ENCODE results near the gene ARL2. TPM values are rescaled to one million over a fixed set of nuclear protein-coding genes. Genes with fewer than 3 reads are reported as not detected.

Gene ARL2
- total RNA-seq, 1 experiment from 2014 or later: 171 TPM

DNA sequence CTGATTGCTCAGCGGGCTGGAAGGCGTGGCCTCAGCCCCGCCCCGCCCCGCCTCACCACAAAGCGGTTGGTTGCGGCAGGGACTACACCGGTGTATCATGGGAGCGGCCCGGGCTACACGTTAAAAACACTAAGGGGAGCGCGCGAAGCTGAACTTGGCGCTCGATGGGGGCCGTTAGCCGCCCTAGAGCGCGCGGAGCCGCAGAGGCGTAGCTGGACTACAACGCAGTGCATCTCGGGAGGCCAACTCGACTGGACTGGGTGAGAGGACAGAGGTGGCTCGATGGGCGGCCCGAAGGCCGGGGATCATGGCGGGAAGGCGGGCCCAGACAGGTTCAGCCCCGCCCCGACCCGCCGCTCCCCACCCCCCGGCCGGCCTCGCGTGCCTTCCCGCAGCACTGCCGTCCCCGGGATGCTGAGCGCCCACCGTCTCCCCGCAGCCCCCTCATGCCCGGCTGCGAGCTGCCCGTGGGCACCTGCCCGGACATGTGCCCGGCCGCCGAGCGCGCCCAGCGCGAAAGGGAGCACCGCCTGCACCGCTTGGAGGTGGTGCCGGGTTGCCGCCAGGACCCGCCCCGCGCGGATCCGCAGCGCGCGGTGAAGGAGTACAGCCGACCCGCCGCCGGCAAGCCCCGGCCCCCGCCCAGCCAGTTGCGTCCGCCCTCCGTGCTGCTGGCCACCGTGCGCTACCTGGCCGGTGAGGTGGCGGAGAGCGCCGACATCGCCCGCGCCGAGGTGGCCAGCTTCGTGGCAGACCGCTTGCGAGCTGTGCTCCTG is 27.1 kb downstream of the ARL2 start, which contains the start of gene SAC3D1 (continued):
- TF ChIP-seq OVOL2 (CRISPR knock-in tag; IDR thresholded peaks at IDR 0.05; ENCODE audit: borderline replicate concordance) (no peak), NR2C2 (CRISPR knock-in tag; IDR thresholded peaks at IDR 0.05) (no peak), IRF2 (CRISPR knock-in tag; IDR thresholded peaks at IDR 0.05; ENCODE audit: borderline replicate concordance, low read depth) (no peak), JAZF1 (CRISPR knock-in tag; IDR thresholded peaks at IDR 0.05) (no peak), GTF2I (CRISPR knock-in tag; conservative IDR thresholded peaks at IDR 0.05) (no peak), IRF1 (CRISPR knock-in tag; IDR thresholded peaks at IDR 0.05) (0 out of 2 replicates have a peak, but pooled peaks have one; percentile 49), CREM (CRISPR knock-in tag; IDR thresholded peaks at IDR 0.05) (no peak), ZNF396 (CRISPR knock-in tag; IDR thresholded peaks at IDR 0.05; ENCODE audit: borderline replicate concordance) (no peak), FOXP1 (CRISPR knock-in tag; IDR thresholded peaks at IDR 0.05; ENCODE audit: borderline replicate concordance) (peak; percentile 81), ATF1 (CRISPR knock-in tag; IDR thresholded peaks at IDR 0.05) (0 out of 2 replicates have a peak, but pooled peaks have one; percentile 60), ZNF671 (CRISPR knock-in tag; IDR thresholded peaks at IDR 0.05) (no peak), PRRX2 (CRISPR knock-in tag; IDR thresholded peaks at IDR 0.05) (0 out of 2 replicates have a peak, but pooled peaks have one; percentile 25), HMGXB4 (CRISPR knock-in tag; IDR thresholded peaks at IDR 0.05) (peak; percentile 89), FOXK1 (CRISPR knock-in tag; IDR thresholded peaks at IDR 0.05) (peak; percentile 24), ZNF416 (CRISPR knock-in tag; IDR thresholded peaks at IDR 0.05) (no peak), NFE2L1 (CRISPR knock-in tag; IDR thresholded peaks at IDR 0.05) (peak; percentile 31; the same call in 1 of the 2 replicates), JUN (CRISPR knock-in tag; IDR thresholded peaks at IDR 0.05) (peak; percentile 40; the same call in 1 of the 2 replicates), SOX15 (CRISPR knock-in tag; IDR thresholded peaks at IDR 0.05) (no peak), ELF4 (CRISPR knock-in tag; IDR thresholded peaks at IDR 0.05; ENCODE audit: low read depth) (no peak), ETV6 (CRISPR knock-in tag; IDR thresholded peaks at IDR 0.05) (peak; percentile 66), TCF7 (CRISPR knock-in tag; IDR thresholded peaks at IDR 0.05; ENCODE audit: low read depth) (no peak; the same call in 1 of the 2 replicates), ZBTB21 (CRISPR knock-in tag; IDR thresholded peaks at IDR 0.05; ENCODE audit: borderline replicate concordance) (no peak), HMGA2 (CRISPR knock-in tag; IDR thresholded peaks at IDR 0.05) (no peak)
- TF ChIP-seq, protein P1, sequence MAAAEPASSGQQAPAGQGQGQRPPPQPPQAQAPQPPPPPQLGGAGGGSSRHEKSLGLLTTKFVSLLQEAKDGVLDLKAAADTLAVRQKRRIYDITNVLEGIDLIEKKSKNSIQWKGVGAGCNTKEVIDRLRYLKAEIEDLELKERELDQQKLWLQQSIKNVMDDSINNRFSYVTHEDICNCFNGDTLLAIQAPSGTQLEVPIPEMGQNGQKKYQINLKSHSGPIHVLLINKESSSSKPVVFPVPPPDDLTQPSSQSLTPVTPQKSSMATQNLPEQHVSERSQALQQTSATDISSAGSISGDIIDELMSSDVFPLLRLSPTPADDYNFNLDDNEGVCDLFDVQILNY (CRISPR knock-in tag; IDR thresholded peaks at IDR 0.05): peak; percentile 43
- TF ChIP-seq, protein P2, sequence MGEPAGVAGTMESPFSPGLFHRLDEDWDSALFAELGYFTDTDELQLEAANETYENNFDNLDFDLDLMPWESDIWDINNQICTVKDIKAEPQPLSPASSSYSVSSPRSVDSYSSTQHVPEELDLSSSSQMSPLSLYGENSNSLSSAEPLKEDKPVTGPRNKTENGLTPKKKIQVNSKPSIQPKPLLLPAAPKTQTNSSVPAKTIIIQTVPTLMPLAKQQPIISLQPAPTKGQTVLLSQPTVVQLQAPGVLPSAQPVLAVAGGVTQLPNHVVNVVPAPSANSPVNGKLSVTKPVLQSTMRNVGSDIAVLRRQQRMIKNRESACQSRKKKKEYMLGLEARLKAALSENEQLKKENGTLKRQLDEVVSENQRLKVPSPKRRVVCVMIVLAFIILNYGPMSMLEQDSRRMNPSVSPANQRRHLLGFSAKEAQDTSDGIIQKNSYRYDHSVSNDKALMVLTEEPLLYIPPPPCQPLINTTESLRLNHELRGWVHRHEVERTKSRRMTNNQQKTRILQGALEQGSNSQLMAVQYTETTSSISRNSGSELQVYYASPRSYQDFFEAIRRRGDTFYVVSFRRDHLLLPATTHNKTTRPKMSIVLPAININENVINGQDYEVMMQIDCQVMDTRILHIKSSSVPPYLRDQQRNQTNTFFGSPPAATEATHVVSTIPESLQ (CRISPR knock-in tag; IDR thresholded peaks at IDR 0.05): no peak
- TF ChIP-seq, protein P3, sequence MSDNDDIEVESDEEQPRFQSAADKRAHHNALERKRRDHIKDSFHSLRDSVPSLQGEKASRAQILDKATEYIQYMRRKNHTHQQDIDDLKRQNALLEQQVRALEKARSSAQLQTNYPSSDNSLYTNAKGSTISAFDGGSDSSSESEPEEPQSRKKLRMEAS (CRISPR knock-in tag; IDR thresholded peaks at IDR 0.05): peak; percentile 75; the same call in 1 of the 2 replicates
- TF ChIP-seq, protein P4, sequence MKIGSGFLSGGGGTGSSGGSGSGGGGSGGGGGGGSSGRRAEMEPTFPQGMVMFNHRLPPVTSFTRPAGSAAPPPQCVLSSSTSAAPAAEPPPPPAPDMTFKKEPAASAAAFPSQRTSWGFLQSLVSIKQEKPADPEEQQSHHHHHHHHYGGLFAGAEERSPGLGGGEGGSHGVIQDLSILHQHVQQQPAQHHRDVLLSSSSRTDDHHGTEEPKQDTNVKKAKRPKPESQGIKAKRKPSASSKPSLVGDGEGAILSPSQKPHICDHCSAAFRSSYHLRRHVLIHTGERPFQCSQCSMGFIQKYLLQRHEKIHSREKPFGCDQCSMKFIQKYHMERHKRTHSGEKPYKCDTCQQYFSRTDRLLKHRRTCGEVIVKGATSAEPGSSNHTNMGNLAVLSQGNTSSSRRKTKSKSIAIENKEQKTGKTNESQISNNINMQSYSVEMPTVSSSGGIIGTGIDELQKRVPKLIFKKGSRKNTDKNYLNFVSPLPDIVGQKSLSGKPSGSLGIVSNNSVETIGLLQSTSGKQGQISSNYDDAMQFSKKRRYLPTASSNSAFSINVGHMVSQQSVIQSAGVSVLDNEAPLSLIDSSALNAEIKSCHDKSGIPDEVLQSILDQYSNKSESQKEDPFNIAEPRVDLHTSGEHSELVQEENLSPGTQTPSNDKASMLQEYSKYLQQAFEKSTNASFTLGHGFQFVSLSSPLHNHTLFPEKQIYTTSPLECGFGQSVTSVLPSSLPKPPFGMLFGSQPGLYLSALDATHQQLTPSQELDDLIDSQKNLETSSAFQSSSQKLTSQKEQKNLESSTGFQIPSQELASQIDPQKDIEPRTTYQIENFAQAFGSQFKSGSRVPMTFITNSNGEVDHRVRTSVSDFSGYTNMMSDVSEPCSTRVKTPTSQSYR (CRISPR knock-in tag; IDR thresholded peaks at IDR 0.05): no peak
- TF ChIP-seq, protein P5, sequence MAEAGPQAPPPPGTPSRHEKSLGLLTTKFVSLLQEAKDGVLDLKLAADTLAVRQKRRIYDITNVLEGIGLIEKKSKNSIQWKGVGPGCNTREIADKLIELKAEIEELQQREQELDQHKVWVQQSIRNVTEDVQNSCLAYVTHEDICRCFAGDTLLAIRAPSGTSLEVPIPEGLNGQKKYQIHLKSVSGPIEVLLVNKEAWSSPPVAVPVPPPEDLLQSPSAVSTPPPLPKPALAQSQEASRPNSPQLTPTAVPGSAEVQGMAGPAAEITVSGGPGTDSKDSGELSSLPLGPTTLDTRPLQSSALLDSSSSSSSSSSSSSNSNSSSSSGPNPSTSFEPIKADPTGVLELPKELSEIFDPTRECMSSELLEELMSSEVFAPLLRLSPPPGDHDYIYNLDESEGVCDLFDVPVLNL (CRISPR knock-in tag; IDR thresholded peaks at IDR 0.05; ENCODE audit: borderline replicate concordance, low read depth): 0 out of 2 replicates have a peak, but pooled peaks have one; percentile 62
- TF ChIP-seq, protein P6, sequence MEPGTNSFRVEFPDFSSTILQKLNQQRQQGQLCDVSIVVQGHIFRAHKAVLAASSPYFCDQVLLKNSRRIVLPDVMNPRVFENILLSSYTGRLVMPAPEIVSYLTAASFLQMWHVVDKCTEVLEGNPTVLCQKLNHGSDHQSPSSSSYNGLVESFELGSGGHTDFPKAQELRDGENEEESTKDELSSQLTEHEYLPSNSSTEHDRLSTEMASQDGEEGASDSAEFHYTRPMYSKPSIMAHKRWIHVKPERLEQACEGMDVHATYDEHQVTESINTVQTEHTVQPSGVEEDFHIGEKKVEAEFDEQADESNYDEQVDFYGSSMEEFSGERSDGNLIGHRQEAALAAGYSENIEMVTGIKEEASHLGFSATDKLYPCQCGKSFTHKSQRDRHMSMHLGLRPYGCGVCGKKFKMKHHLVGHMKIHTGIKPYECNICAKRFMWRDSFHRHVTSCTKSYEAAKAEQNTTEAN (CRISPR knock-in tag; IDR thresholded peaks at IDR 0.05): no peak

Data from WTC11 (cell line).